ENCODE data around the gene TIFAB. TPM values are rescaled to one million over a fixed set of nuclear protein-coding genes. Genes with fewer than 3 reads are reported as not detected.
A peak's percentile ranks its signal among the peaks of the same experiment; 100 is the strongest.

The TIFAB gene
- total RNA-seq, 1 donor from 2014 or later, result not detected

- H3K4me3 Mint-ChIP-seq (ENCODE audit: unreplicated experiment), result no peak overlapping the region
- H3K9ac ChIP-seq (ENCODE audit: low read length), result no peak overlapping the region
- H3K9me3 ChIP-seq (ENCODE audit: insufficient read depth, low read depth, low read length), result no peaks in the 10 kb centered on the region
- no peaks in the 10 kb centered on the region for H3K36me3 ChIP-seq (ENCODE audit: insufficient read depth, low read length)
- H3K9me3 Mint-ChIP-seq (ENCODE audit: unreplicated experiment), result peaks cover 2% of the 10 kb centered on the region
- H3K27ac ChIP-seq (ENCODE audit: low read depth, low read length), result no peak overlapping the region
- H3K4me3 ChIP-seq (ENCODE audit: insufficient read depth, low read depth, low read length), result no peak overlapping the region
- peaks cover 29% of the 10 kb centered on the region for H3K4me1 ChIP-seq (ENCODE audit: insufficient read depth, low read length)
- H3K36me3 Mint-ChIP-seq (ENCODE audit: low read depth, unreplicated experiment), result no peaks in the 10 kb centered on the region
- peaks cover 25% of the 10 kb centered on the region for H3K4me1 Mint-ChIP-seq (ENCODE audit: low read depth, unreplicated experiment)
- no peak overlapping the region for H2AFZ ChIP-seq (ENCODE audit: low read depth, low read length)
- DNase-seq (ENCODE audit: low read depth) (no peak), FAIRE-seq (no peak)
- no peak overlapping the region for H3K27ac Mint-ChIP-seq (ENCODE audit: unreplicated experiment)
- no peaks in the 10 kb centered on the region for H4K20me1 ChIP-seq (ENCODE audit: insufficient read depth, low read length)
- H3K79me2 ChIP-seq (ENCODE audit: insufficient read depth, low read length), result no peaks in the 10 kb centered on the region
- H3K27me3 ChIP-seq (ENCODE audit: insufficient read depth, low read length), result no peaks in the 10 kb centered on the region
- peaks cover 3% of the 10 kb centered on the region for H3K27me3 Mint-ChIP-seq (ENCODE audit: low read depth, unreplicated experiment)
- no peak overlapping the region for H3K4me2 ChIP-seq (ENCODE audit: low read length)
- TF ChIP-seq EZH2 (IDR thresholded peaks at IDR 0.05; ENCODE audit: insufficient read depth, low read length), result no peak
- no peak for TF ChIP-seq CTCF (IDR thresholded peaks at IDR 0.05; ENCODE audit: insufficient read depth, low read depth, low read length)
These were observed 13.4 kb downstream of the TIFAB start for GRCh38 chr5:135438636-135439221.

- no peak overlapping the region for H3K9ac ChIP-seq (ENCODE audit: low read length)
- Mint-ChIP-seq H3K4me3 (ENCODE audit: unreplicated experiment) (no peak overlapping the region), H3K27ac (ENCODE audit: unreplicated experiment) (no peak overlapping the region), H3K9me3 (ENCODE audit: unreplicated experiment) (peaks cover 2% of the 10 kb centered on the region), H3K36me3 (ENCODE audit: low read depth, unreplicated experiment) (no peaks in the 10 kb centered on the region), H3K27me3 (ENCODE audit: low read depth, unreplicated experiment) (peaks cover 4% of the 10 kb centered on the region), H3K4me1 (ENCODE audit: low read depth, unreplicated experiment) (peaks cover 23% of the 10 kb centered on the region)
- H2AFZ ChIP-seq (ENCODE audit: low read depth, low read length), result peak overlapping the region; percentile 33
- H3K9me3 ChIP-seq (ENCODE audit: insufficient read depth, low read depth, low read length), result no peaks in the 10 kb centered on the region
- peak overlapping the region; percentile 18 for H3K27ac ChIP-seq (ENCODE audit: low read depth, low read length)
- peak; percentile 55 for FAIRE-seq
- H3K79me2 ChIP-seq (ENCODE audit: insufficient read depth, low read length), result no peaks in the 10 kb centered on the region
- peaks cover 31% of the 10 kb centered on the region for H3K4me1 ChIP-seq (ENCODE audit: insufficient read depth, low read length)
- no peaks in the 10 kb centered on the region for H4K20me1 ChIP-seq (ENCODE audit: insufficient read depth, low read length)
- H3K27me3 ChIP-seq (ENCODE audit: insufficient read depth, low read length), result no peaks in the 10 kb centered on the region
- no peaks in the 10 kb centered on the region for H3K36me3 ChIP-seq (ENCODE audit: insufficient read depth, low read length)
- H3K4me3 ChIP-seq (ENCODE audit: insufficient read depth, low read depth, low read length), result no peak overlapping the region
- H3K4me2 ChIP-seq (ENCODE audit: low read length), result peak overlapping the region; percentile 56
- TF ChIP-seq EZH2 (IDR thresholded peaks at IDR 0.05; ENCODE audit: insufficient read depth, low read length), result no peak
- DNase-seq (ENCODE audit: low read depth), result peak; percentile 91
These were observed 14.2 kb downstream of the TIFAB start for GRCh38 chr5:135437796-135438560.

- peak overlapping the region; percentile 56 for H3K4me2 ChIP-seq (ENCODE audit: low read length)
- no peak overlapping the region for H3K4me3 Mint-ChIP-seq (ENCODE audit: unreplicated experiment)
- DNase-seq (ENCODE audit: low read depth) (peak; percentile 32), FAIRE-seq (no peak)
- H3K36me3 Mint-ChIP-seq (ENCODE audit: low read depth, unreplicated experiment), result no peaks in the 10 kb centered on the region
- H3K36me3 ChIP-seq (ENCODE audit: insufficient read depth, low read length), result no peaks in the 10 kb centered on the region
- H3K27ac Mint-ChIP-seq (ENCODE audit: unreplicated experiment), result no peak overlapping the region
- TF ChIP-seq CTCF (IDR thresholded peaks at IDR 0.05; ENCODE audit: insufficient read depth, low read depth, low read length) (no peak), EZH2 (IDR thresholded peaks at IDR 0.05; ENCODE audit: insufficient read depth, low read length) (no peak)
- H4K20me1 ChIP-seq (ENCODE audit: insufficient read depth, low read length), result no peaks in the 10 kb centered on the region
- no peak overlapping the region for H3K9ac ChIP-seq (ENCODE audit: low read length)
- no peaks in the 10 kb centered on the region for H3K9me3 ChIP-seq (ENCODE audit: insufficient read depth, low read depth, low read length)
- H3K4me3 ChIP-seq (ENCODE audit: insufficient read depth, low read depth, low read length), result no peak overlapping the region
- peaks cover 21% of the 10 kb centered on the region for H3K4me1 Mint-ChIP-seq (ENCODE audit: low read depth, unreplicated experiment)
- H3K4me1 ChIP-seq (ENCODE audit: insufficient read depth, low read length), result peaks cover 31% of the 10 kb centered on the region
- H3K27me3 ChIP-seq (ENCODE audit: insufficient read depth, low read length), result no peaks in the 10 kb centered on the region
- H3K79me2 ChIP-seq (ENCODE audit: insufficient read depth, low read length), result no peaks in the 10 kb centered on the region
- H3K27ac ChIP-seq (ENCODE audit: low read depth, low read length), result peak overlapping the region; percentile 18
- H2AFZ ChIP-seq (ENCODE audit: low read depth, low read length), result peak overlapping the region; percentile 33
- H3K27me3 Mint-ChIP-seq (ENCODE audit: low read depth, unreplicated experiment), result peaks cover 4% of the 10 kb centered on the region
- peaks cover 2% of the 10 kb centered on the region for H3K9me3 Mint-ChIP-seq (ENCODE audit: unreplicated experiment)
These were observed 14.7 kb downstream of the TIFAB start for GRCh38 chr5:135437422-135437795.

All from astrocyte (in vitro differentiated cells and primary cell).